Gastroesophageal sphincter (tissue), 3 donors: Measurements from ENCODE around the gene GRID1.

Source experiments
- POLR2A ChIP-seq, 2 donors: fragments of 450-650 bp; IDR thresholded peaks; one replicate each; pipeline ENCODE4 v1.6.1; 2017; ENCODE audit warnings: antibody characterized with exemption in 2 of 2, mild to moderate bottlenecking in 2 of 2, moderate library complexity in 1 of 2
- TF ChIP-seq, protein P1 (sequence below), 4 experiments: fragments of 200-600 bp in 2 of 4; fragments of 450-650 bp in 2 of 4; sonication (generic) in 1 of 4; IDR thresholded peaks; one replicate each; pipeline ENCODE4 v1.5.1; 2017 to 2019; ENCODE audit warnings: antibody characterized with exemption in 4 of 4, mild to moderate bottlenecking in 2 of 4, moderate library complexity in 2 of 4

DNA sequence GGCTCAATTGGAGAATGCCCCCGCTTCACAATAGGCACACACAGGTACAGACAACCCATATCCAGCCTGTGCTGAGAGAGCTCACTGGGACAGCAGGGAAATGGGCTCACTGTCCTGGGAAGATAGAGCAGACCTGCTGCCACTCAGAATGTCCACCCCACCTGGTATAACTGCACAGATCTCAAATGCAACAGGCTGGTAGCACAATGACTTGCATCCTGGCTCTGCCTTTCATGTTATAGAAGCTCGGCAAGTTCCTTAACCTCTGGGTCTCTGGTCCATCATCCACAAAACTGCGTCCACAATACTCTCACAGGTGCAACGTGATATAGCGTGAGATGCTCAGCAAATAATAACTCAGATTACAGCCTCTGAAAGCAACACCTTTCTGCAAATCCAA lies 295.4 kb downstream of the GRID1 start:
- TF ChIP-seq, protein P1, sequence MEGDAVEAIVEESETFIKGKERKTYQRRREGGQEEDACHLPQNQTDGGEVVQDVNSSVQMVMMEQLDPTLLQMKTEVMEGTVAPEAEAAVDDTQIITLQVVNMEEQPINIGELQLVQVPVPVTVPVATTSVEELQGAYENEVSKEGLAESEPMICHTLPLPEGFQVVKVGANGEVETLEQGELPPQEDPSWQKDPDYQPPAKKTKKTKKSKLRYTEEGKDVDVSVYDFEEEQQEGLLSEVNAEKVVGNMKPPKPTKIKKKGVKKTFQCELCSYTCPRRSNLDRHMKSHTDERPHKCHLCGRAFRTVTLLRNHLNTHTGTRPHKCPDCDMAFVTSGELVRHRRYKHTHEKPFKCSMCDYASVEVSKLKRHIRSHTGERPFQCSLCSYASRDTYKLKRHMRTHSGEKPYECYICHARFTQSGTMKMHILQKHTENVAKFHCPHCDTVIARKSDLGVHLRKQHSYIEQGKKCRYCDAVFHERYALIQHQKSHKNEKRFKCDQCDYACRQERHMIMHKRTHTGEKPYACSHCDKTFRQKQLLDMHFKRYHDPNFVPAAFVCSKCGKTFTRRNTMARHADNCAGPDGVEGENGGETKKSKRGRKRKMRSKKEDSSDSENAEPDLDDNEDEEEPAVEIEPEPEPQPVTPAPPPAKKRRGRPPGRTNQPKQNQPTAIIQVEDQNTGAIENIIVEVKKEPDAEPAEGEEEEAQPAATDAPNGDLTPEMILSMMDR (IDR thresholded peaks at IDR 0.05) = no peak
- TF ChIP-seq POLR2A (IDR thresholded peaks at IDR 0.05) = no peak
